ENCODE data around the gene DIAPH1.

DNA sequence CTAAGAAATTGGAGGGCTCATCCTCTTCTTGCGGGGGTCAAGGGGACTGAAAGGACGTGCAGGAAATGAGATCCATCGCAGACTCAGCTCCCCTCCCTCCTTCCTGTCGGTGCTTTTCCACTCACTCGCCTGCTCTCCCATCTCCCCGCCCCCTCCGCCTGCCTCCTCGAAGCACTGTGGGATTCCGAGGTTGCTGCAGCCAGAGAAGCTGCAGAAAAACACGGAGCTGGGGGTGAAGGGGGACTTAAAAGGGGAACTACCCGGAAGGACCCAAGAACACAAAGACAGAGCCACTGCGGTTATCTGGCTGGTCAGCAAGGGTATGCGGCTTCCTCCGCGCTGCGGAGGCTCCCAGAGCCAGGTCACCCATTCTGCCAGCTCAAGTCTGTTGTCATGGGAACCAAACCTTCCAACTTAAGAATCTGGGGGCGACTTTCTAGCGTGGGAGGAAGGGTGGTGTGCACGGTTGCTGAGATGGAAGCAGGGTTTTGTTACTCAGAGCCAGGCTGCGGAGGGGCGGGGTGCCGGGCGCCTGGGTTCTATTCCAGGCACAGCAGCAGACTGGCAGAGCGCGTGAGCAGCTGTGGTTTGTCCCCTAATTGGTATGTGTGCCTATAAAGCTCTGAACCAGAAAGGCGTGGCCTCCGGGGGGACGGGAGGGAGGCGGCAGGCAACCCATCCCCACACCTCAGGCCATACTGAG lies 105.0 kb downstream of the DIAPH1 start:
- TF ChIP-seq, protein P1, sequence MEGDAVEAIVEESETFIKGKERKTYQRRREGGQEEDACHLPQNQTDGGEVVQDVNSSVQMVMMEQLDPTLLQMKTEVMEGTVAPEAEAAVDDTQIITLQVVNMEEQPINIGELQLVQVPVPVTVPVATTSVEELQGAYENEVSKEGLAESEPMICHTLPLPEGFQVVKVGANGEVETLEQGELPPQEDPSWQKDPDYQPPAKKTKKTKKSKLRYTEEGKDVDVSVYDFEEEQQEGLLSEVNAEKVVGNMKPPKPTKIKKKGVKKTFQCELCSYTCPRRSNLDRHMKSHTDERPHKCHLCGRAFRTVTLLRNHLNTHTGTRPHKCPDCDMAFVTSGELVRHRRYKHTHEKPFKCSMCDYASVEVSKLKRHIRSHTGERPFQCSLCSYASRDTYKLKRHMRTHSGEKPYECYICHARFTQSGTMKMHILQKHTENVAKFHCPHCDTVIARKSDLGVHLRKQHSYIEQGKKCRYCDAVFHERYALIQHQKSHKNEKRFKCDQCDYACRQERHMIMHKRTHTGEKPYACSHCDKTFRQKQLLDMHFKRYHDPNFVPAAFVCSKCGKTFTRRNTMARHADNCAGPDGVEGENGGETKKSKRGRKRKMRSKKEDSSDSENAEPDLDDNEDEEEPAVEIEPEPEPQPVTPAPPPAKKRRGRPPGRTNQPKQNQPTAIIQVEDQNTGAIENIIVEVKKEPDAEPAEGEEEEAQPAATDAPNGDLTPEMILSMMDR (IDR thresholded peaks at IDR 0.05) = no peak
- no peak for TF ChIP-seq POLR2A (IDR thresholded peaks at IDR 0.05)
